ENCODE data around the gene MAST4.

MAST4 gene

DNA sequence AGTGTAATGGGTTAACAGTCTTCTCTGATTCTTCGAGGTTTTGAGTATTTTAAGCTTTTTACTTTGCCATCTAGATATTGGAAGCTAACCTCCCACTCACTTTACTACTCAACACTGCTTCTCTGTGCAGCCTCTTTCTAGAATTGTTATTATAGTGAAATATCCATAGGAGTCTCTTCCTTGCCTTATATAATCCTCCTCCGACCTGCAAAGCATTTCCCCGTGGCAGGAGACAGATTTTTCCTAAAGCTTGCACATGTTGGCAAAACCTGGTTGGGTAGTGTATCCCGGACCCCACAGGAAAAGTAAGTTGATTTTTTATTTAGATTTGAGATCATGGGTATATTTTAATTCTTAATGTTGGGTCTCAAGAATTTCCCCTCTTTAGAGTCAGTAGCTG, 351.3 kb downstream of the MAST4 start:
- no peak for DNase-seq (ENCODE audit: low read depth in 3 of 3, low spot score in 1 of 3)

DNA sequence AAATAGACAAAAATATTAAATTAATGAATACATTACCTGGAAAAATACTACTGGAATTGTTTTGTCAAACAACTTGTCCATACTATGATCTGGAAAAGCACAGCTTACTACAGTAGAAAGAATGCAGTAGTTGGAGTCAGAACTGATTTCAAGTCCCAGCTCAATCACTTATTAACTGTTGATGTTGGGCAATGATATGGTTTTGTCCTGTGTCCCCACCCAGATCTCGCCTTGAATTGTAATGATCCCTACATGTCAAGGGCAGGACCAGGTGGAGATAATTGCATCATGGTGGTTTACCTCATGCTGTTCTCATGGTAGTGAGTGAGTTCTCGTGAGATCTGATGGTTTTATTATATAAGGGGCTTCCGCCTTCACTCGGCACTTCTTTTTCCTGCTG, 352.9 kb downstream of the MAST4 start:
- DNase-seq (ENCODE audit: low read depth in 3 of 3, low spot score in 1 of 3): no peak

DNA sequence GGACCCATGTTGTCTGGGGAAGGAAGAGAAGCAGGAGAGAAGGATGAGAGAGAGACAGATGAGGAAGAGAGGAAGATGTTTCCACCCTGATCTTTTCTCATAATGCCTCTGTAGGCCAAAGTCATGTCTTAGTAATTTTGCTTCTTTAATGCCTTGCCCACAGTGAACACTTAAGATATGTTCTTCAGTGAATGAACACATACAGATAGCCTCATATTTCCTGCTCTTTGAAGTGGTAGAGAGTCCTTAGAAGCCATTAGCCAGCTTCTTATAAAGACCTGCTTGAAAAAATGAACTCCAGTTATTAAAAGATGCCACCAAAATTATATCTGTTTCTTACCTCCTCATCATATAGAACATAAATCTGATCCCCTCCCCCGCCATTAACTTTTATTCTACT, 356.0 kb downstream of the MAST4 start:
- DNase-seq (ENCODE audit: low read depth in 3 of 3, low spot score in 1 of 3): no peak

DNA sequence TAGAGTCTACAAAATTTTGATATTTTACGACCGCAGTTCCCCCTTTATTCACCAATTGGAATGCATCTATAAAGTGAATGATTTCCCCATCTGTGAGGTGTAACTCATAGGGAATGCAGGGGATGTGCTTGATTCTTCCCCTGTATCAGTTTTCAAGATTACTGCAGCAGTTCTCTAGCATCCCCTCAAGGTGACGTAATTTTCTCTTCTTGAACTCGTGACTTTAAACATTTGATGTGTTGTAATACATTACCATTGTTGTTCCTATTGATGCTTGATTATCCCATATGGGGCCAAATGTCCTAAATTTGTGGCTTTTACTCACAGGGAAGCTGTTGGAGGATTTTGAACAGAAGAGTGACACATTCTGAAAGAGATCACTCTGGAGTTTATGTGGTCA, 360.2 kb downstream of the MAST4 start:
- DNase-seq (ENCODE audit: low read depth in 3 of 3, low spot score in 1 of 3): no peak

DNA sequence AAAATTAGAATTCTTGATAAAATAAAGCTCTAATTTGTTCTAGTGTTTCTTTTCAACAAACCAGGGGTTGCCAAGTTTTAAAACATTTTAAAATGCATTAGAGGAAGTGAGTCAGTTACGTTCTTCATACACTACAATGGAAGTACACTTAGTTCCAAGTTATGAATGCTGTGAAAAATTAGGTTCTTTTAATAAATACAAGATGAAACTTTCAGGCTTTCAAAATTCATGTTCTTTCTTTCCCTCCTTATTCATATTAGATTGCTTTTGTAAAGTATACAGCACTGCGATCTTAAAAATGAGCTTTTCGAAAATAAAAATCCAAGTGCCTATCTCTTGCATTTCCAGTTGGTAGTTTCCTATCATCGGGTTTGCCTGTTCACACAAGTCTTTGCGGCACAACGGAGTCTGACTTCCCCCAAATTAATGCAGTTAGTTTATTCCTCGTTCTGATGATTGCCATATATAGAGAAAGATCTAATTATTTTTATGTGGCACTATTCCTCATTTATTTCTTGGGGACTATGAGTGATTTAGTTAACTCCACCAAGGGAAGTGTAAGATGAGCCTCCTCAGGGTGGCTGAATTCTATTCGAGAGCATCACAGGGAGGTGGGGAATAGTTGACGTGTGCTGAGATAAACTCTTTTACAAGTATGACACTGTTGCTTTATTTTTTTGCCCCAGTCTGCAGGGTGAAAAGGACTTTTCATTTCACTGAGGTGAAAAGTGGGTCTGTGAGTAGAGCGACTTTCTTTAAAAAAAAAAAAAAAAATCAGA, 362.2 kb downstream of the MAST4 start:
- no peak for DNase-seq (ENCODE audit: low read depth in 3 of 3, low spot score in 1 of 3)

DNA sequence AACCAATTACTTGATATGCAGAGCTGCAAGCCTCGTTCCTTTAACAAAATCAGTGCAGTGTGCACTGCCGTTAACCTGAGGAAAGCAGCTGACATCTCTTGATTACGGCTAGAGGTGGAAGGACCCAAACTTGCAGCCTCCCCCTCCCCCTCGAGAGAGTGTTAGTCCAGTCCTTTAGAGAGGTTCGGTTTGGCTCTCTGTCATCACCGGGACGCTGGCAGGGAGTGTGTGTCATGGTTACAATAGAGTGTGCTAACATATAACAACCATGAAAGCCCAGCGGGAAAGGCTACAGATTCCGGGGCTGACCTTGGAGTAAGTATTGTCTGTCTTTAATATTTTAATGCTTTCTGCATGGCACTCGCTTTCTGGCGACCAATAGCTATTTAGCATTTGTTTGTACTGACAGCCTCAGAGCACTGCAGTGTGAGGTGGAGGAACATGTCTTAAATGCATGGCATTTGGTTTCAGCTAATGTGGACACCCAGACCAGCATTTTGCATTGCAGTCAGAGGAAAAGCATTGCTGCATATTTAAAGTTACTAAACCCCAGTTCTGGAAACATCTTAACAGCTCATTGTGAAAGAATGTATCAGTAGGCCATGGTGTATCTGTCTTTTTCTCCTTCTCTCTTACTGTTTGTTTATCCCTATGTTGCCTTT, 362.9 kb downstream of the MAST4 start:
- no peak for DNase-seq (ENCODE audit: low read depth in 3 of 3, low spot score in 1 of 3)

DNA sequence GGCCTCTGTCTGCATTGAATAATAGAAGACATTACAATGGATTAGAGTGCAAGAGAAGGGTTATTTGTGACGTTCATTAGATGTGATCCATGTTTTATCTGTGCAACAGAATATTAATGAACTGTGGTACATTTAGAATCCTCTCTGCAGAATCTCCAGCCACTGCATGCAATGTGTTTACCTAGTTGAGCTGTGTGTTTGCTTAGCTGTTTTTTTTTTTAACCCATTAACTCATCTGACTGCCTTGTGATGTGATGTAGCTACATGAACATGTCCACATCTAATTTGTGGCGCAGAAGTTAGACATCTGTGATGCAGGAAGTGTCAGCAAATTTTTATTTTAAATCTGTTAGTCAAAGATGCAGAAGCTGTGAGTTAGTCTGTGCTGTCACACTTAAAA, 363.5 kb downstream of the MAST4 start:
- DNase-seq (ENCODE audit: low read depth in 3 of 3, low spot score in 1 of 3): no peak

DNA sequence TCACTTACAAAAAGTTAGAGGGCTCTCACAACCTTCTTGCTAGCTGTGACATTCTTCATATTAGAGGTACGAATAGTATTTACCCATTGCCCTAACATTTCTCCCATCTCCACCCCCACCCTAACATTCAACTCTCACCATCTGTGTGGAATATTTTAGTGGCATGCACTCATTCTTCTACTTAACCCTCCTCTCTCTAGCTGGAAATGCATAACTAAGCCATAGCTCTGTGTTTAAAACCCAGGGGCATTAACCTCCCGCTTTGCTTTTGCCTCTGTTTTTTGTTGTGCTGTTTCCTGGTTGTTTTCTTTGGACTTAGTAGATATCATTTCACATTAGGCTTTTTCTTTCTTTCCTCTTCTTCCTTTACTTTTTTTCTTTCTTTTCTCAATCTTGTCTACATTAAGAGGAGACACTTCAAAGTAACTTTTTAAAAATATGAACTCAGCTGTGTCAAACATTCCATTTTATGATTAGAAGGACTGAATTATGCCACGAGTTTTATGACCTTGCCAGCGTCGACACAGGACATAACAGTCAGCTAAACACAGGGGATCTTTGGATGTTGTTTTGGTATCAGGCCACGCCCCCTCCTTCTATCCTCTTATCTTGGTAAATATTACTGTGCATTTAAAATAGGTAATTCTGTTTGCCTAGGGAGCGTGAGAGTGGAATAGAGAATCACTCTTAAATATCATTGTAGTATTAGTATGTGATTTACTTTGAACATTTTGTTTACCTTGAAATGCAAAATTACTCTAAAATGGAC, 364.4 kb downstream of the MAST4 start:
- DNase-seq (ENCODE audit: low read depth in 3 of 3, low spot score in 1 of 3): no peak

DNA sequence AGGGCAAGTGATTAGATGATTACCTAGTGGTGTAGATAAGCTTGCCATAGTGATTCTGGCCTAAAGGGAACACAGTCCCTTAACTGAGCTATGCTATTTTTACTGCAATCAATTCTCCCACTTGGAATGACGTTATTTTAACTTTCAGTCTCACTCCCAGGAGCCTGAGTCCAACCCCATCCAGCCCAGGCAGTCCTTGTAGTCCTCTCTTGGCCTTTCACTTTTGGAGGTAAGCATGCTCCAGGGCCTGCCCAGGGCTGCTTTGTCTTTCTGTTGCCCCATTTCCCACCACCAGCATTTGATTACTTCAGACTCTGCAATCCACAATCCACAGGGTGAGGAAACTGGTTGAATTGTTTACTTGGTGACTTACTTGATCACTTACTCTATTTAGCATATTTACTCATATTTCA, 367.4 kb downstream of the MAST4 start:
- DNase-seq (ENCODE audit: low read depth in 3 of 3, low spot score in 1 of 3): no peak

DNA sequence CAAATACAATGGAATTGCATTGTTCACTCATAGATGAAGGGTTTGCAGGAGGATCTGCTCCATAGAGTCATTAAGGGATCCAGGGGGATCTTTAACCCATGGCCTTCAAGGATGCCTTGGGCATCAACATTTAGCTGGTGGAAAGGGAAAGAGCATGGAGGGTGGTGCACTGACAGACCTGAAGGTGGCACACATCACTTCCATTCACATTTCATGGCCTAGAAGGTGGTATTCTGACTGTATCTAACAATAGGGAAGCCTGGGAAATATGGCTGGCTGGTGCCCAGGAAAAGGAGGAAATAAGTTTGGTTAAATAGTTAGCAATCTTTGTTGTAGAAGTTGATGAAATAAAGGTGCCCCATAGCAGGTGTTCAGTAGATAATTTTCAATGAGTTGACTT, 370.2 kb downstream of the MAST4 start:
- no peak for DNase-seq (ENCODE audit: low read depth in 3 of 3, low spot score in 1 of 3)

DNA sequence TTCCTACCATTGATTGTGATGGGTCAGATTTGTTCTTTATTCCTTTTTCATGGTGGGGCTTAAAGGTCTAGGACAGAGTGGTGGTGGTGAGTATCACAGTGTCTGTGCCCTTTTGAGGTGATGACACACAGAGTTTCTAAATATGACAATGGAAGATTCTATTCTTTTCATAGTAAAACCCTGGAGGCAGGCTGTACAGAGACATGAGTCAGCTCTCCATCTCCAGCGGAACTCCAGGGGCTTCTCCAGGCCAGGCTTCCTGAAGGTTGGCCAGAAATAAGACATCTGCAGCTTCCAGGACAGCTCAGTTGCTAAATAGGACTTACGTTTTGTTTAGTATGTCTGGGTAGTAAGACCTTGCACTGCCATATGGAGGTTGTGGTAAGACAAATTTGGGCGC, 370.9 kb downstream of the MAST4 start:
- no peak for DNase-seq (ENCODE audit: low read depth in 3 of 3, low spot score in 1 of 3)

DNA sequence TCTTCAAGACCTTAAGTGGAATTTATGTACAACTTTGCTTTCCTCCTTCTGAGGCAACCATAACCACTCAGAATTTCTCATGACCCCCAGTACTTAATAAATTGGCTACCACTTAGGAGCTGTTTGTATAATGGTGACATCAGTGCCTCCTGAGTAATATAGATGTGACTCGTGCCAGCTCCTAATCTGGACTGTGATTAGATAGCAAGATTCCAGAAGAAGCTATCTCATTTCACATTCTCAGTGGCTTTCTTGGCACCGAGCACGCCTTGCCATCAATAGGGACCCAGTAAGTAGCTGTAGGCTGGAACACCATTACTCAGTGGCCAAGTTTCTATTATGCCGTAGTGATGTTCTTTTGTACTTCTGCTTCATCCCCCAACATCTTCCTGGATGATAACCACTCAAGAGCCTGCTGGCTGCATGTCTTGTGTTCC, 371.7 kb downstream of the MAST4 start:
- no peak for DNase-seq (ENCODE audit: low read depth in 3 of 3, low spot score in 1 of 3)

DNA sequence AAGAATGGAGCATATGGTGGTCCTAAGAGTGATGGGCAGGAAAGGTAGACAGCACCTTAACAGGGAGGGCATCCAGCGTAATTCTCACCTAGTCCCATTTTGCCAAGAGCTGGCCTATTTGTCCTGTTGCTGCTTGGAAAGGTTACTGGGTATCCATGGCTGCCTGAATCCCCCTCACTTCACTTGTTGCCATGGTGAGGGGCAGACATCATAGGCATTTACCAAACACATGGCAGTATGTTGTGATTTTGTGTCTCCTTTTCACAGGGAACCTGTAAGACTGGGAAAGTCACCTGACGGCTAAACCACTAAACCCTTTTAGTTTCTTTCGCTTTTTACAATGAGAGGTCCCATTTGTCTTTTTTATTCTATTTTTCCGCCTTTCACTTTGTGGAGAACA, 373.3 kb downstream of the MAST4 start:
- DNase-seq (ENCODE audit: low read depth in 3 of 3, low spot score in 1 of 3): no peak

DNA sequence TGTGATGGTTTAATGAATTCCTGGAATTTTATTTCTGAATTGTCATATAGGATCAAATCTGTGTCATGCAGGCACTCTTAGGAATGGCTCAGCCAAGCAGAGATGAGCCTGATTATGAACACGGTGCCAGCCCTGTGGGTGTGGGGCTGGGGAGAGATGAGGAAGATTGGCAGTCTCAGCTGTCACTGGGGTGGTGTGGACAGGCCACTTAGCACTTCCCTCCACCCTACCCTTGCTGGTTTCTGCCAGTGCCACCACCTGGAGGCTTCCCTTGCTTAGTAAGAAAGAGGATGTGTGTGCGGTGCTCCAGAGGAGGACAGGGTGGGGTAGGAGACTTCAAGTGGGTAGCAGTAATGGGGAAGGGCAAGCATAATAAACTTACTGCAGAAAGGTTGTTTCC, 373.8 kb downstream of the MAST4 start:
- no peak for DNase-seq (ENCODE audit: low read depth in 3 of 3, low spot score in 1 of 3)

DNA sequence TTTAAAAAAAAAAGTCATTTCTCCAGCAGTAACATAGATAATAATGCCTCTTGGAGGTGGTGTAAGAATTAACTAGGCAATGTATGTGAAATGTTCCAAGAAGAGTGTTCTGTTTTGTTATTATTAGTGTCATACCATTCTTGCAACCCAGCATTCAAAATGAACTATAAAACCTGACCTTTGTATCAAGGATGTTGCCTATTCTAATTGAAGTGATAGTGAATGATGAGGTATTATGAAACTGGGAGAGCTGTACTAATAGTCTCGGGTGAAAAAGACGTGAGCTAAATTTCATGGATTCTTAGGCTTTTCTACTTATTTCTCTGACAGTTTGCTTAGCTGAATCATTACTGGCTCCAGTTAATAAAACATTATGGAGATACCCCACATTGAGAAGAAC, 375.8 kb downstream of the MAST4 start:
- no peak for DNase-seq (ENCODE audit: low read depth in 3 of 3, low spot score in 1 of 3)

DNA sequence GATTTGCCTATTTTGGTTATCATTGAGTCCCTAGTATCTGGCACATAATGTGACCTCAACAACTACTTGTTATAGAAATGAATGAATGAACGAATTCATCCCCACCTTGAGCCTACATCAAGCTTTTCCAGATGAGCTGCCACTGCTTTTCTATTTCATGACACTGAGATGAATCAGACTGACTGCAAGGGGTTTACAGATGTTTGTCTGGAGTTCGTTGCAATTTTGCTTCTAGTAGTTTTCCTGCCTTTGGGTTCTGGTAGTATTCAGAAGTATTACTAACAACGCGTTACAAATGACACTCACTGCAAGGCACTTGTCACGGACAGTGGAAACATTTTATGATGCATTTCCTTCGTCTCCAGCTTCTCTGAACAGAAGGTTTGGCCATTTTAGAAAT, 378.1 kb downstream of the MAST4 start:
- no peak for DNase-seq (ENCODE audit: low read depth in 3 of 3, low spot score in 1 of 3)

DNA sequence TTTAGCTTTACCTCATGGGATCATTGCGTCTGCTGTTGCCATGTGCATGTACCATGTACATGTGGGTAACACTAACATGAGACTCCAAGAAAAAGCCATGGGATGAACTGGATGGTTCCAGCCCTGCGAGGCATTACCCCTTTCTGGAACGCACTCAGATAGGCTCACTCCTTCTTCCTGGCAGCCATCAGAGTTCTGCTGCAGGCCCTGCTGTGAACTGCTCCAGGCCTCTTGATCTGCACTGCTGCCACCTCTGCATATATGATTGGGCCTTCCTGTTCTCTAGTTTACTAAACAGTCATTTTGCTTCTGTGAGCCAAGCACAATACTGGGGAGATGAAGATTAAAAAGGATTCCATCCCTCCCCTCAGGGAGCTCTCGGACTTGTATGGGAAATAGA, 379.9 kb downstream of the MAST4 start:
- no peak for DNase-seq (ENCODE audit: low read depth in 3 of 3, low spot score in 1 of 3)

DNA sequence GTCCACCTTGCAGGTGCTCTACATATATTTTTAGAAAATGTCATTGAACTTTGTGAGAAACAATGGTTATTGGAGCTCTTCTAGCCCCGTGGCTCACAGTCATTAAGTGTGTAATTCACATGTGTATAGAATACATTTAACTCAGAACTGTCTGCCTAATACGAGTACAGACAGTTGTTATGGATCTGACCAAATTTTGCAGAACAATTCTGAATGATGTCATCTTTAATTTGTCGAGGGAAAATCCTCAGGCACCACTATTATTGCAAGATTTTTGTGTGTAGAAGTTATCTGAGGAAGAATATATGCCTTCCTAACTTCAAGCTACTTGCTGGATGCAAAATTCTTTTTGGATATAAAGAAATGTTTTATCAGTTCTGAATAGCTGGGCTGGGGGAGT, 383.5 kb downstream of the MAST4 start:
- DNase-seq (ENCODE audit: low read depth in 3 of 3, low spot score in 1 of 3): no peak

DNA sequence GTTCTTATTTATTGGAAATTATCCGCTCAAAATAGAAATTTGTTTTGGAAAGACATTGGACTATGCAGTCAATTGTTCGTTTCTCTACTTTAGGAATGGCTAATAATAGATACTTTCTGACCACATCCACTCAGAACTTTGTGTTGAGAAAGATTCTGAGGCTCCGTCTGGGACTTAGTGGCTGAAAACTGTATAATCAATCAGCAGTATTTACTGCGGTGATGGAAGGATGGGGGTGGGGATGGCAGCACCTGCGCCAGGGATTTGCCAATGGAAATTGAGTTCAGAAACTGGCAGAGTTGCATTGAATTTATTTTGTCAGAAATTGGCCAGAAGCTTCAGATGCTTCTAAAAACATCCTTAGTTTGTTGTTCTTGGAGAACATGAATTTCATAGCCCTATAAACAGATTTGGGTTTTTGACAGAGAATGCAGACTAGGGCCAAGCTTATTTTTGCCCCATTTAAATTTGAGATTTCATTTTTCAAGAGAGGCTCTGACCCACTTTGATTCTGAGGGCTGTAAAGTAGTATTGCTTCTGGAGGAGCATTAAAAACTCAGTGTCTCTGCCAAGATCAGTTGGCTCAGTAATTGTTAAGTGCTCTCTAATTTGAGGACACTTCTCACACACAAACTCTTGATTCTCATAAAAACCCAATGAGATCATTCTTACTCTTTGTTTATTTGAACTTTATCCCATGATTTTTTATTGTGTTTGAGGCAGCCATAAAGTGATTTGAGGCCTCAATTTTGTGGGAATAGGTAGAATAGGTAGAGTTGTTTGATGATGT, 385.3 kb downstream of the MAST4 start:
- no peak for DNase-seq (ENCODE audit: low read depth in 3 of 3, low spot score in 1 of 3)

DNA sequence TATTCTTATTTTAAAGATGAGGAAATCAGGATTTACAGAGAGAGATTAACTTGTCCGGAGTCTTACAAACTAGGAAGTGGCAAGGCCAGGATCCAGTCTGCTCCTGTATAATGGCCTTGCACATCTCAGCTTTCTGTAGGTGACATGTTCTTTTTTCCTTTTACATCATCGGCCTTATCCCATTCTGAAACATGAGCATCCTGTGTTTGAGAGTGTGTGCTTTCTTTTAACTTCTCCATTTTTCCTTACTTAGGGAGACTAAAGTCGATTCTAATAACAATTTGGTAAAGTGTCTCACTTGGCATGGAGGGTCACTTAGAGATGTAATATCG, 385.8 kb downstream of the MAST4 start:
- DNase-seq (ENCODE audit: low read depth in 3 of 3, low spot score in 1 of 3): no peak

DNA sequence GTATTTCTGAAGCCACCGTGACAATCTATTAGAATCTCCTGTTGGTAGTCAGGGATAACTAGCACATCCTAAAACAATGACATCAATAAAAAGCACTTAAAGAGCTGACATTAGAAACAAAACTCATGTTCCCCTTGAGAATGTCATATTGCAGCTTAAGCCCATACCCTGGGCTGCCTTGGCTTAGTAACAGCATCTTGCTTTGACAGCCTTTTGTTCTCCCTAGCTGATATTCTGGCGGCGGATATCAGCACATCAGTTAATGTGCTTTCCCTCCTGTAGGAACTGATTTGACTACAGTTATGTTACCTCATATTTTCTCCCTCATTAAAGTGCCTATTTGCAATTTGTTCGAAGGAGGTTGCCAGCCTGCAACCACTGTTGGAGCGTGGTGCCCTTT, 386.3 kb downstream of the MAST4 start:
- no peak for DNase-seq (ENCODE audit: low read depth in 3 of 3, low spot score in 1 of 3)

DNA sequence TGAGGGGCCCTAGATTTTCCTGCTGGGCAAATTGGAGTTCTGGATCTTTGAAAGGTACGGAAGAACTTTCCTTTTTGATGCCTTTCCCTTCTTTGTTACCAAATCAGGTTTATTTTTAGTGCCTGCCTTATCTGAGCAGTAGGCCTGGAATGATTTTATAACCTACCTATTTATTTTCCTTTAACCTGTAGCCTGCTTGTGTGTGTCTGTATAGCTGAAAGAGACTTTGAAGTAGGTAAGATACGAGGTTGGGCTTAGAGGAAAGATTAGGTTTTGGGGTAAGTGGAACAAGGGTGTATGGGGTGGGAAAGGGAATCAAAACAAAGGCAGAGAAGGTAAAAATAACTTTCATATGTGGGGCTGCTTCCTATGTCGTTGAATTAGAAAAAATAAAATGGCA, 389.2 kb downstream of the MAST4 start:
- DNase-seq (ENCODE audit: low read depth in 3 of 3, low spot score in 1 of 3): no peak
